ENCODE results near the gene OSBPL7.

Gene OSBPL7

GRCh38 chr17:47867813-47868533 lies 46.4 kb upstream of the OSBPL7 start:
- TF ChIP-seq TAF1 (IDR thresholded peaks at IDR 0.05; ENCODE audit: borderline replicate concordance, insufficient read depth, low read length) (no peak), REST (IDR thresholded peaks at IDR 0.05; ENCODE audit: insufficient read depth in 1 of 2, low read depth in 2 of 2, low read length in 2 of 2) (no peak), POLR2AphosphoS5 (IDR thresholded peaks at IDR 0.05; ENCODE audit: low read depth, low read length) (no peak)

- TF ChIP-seq FOXP2 (optimal IDR thresholded peaks at IDR 0.05; ENCODE audit: borderline replicate concordance, extremely low read depth, extremely low read length, insufficient read depth) (no peak), SIN3A (IDR thresholded peaks at IDR 0.05; ENCODE audit: borderline replicate concordance, insufficient read depth, low read length) (no peak), REST (IDR thresholded peaks at IDR 0.05; ENCODE audit: insufficient read depth in 1 of 2, low read depth in 2 of 2, low read length in 2 of 2) (no peak), POLR2AphosphoS5 (IDR thresholded peaks at IDR 0.05; ENCODE audit: low read depth, low read length) (no peak), TAF1 (IDR thresholded peaks at IDR 0.05; ENCODE audit: borderline replicate concordance, insufficient read depth, low read length) (no peak)
These were observed 45.3 kb upstream of the OSBPL7 start for GRCh38 chr17:47866941-47867340.

- TF ChIP-seq FOXP2 (optimal IDR thresholded peaks at IDR 0.05; ENCODE audit: borderline replicate concordance, extremely low read depth, extremely low read length, insufficient read depth) (no peak), REST (IDR thresholded peaks at IDR 0.05; ENCODE audit: insufficient read depth in 1 of 2, low read depth in 2 of 2, low read length in 2 of 2) (no peak), POLR2AphosphoS5 (IDR thresholded peaks at IDR 0.05; ENCODE audit: low read depth, low read length) (no peak), SIN3A (IDR thresholded peaks at IDR 0.05; ENCODE audit: borderline replicate concordance, insufficient read depth, low read length) (no peak), TAF1 (IDR thresholded peaks at IDR 0.05; ENCODE audit: borderline replicate concordance, insufficient read depth, low read length) (no peak)
These were observed 43.2 kb upstream of the OSBPL7 start for GRCh38 chr17:47864791-47865216.

GRCh38 chr17:47862621-47863440 lies 41.2 kb upstream of the OSBPL7 start:
- TF ChIP-seq POLR2AphosphoS5 (IDR thresholded peaks at IDR 0.05; ENCODE audit: low read depth, low read length) (no peak), TAF1 (IDR thresholded peaks at IDR 0.05; ENCODE audit: borderline replicate concordance, insufficient read depth, low read length) (no peak), REST (IDR thresholded peaks at IDR 0.05; ENCODE audit: insufficient read depth in 1 of 2, low read depth in 2 of 2, low read length in 2 of 2) (no peak), SIN3A (IDR thresholded peaks at IDR 0.05; ENCODE audit: borderline replicate concordance, insufficient read depth, low read length) (no peak), FOXP2 (optimal IDR thresholded peaks at IDR 0.05; ENCODE audit: borderline replicate concordance, extremely low read depth, extremely low read length, insufficient read depth) (no peak)
